Liver (tissue), 9 donors: ENCODE results near the gene EIF4E. TPM values are rescaled to one million over a fixed set of nuclear protein-coding genes. Genes with fewer than 3 reads are reported as not detected.
A peak's percentile ranks its signal among the peaks of the same experiment; 100 is the strongest.

ENCODE experiments used
- DNase-seq: peaks from one replicate; pipeline ENCODE4 v3.0.0-alpha.2; 2017; ENCODE audit warnings: low spot score
- H3K27ac ChIP-seq, 2 donors: one replicate each; pipeline ENCODE4 v1.7.0; 2013; ENCODE audit warnings: inconsistent platforms in 2 of 2, low read length in 2 of 2, control low read depth in 1 of 2, low read depth in 1 of 2, mild to moderate bottlenecking in 1 of 2
- H3K27me3 ChIP-seq, 4 donors: one replicate each; pipeline versions ENCODE4 v1.6.1 to v1.7.0; 2013; ENCODE audit warnings: low read length in 3 of 4, inconsistent platforms in 1 of 4, mild to moderate bottlenecking in 1 of 4, moderate library complexity in 1 of 4; ENCODE audit not compliant: control insufficient read depth in 4 of 4, insufficient read depth in 4 of 4
- H3K36me3 ChIP-seq, 4 donors: one replicate each; pipeline versions ENCODE4 v1.6.1 to v1.7.0; 2013; ENCODE audit warnings: low read length in 3 of 4, mild to moderate bottlenecking in 3 of 4, low read depth in 1 of 4, moderate library complexity in 1 of 4; ENCODE audit not compliant: control insufficient read depth in 4 of 4, insufficient read depth in 3 of 4
- H3K4me1 ChIP-seq, 4 donors: one replicate each; pipeline versions ENCODE4 v1.6.1 to v1.7.0; 2013; ENCODE audit warnings: low read length in 3 of 4, mild to moderate bottlenecking in 3 of 4, moderate library complexity in 1 of 4; ENCODE audit not compliant: control insufficient read depth in 4 of 4, insufficient read depth in 4 of 4
- H3K4me3 ChIP-seq, 3 donors: one replicate each; pipeline versions ENCODE4 v1.6.1 to v1.7.0; 2013; ENCODE audit warnings: low read length in 3 of 3, control low read depth in 1 of 3, low read depth in 1 of 3, mild to moderate bottlenecking in 1 of 3
- H3K9ac ChIP-seq, 2 donors: one replicate each; pipeline ENCODE4 v1.7.0; 2013; ENCODE audit warnings: low read length in 2 of 2, mild to moderate bottlenecking in 2 of 2, moderate library complexity in 2 of 2, control low read depth in 1 of 2, low read depth in 1 of 2
- H3K9me3 ChIP-seq, 4 donors: one replicate each; pipeline versions ENCODE4 v1.6.1 to v1.7.0; 2013; ENCODE audit warnings: low read length in 3 of 4; ENCODE audit not compliant: control insufficient read depth in 4 of 4
- ATF3 ChIP-seq: IDR thresholded peaks from 2 replicates; pipeline ENCODE4 v1.6.1; 2016; ENCODE audit warnings: antibody characterized with exemption
- CTCF ChIP-seq: fragments of 150-350 bp; IDR thresholded peaks from 2 replicates; pipeline ENCODE4 v1.5.1; 2017; ENCODE audit warnings: improper control_type of control experiment, low read depth, low read length; ENCODE audit not compliant: missing input control
- EGR1 ChIP-seq, 2 donors: IDR thresholded peaks; 2 replicates each; pipeline ENCODE4 v1.6.1; 2016 to 2018; ENCODE audit warnings: antibody characterized with exemption in 2 of 2, low read depth in 2 of 2
- FOXA1 ChIP-seq: IDR thresholded peaks from 2 replicates; pipeline ENCODE4 v1.6.1; 2016; ENCODE audit warnings: antibody characterized with exemption
- FOXA2 ChIP-seq: IDR thresholded peaks from 2 replicates; pipeline ENCODE4 v1.6.1; 2016; ENCODE audit warnings: antibody characterized with exemption
- GABPA ChIP-seq, 2 donors: IDR thresholded peaks in 1 of 2; conservative IDR thresholded peaks in 1 of 2; 2 replicates each; pipeline ENCODE4 v1.6.1; 2016; ENCODE audit warnings: antibody characterized with exemption in 2 of 2, mild to moderate bottlenecking in 1 of 2, moderate library complexity in 1 of 2
- HNF4A ChIP-seq, 2 donors: conservative IDR thresholded peaks; 2 replicates each; pipeline ENCODE4 v1.6.1; 2016; ENCODE audit warnings: antibody characterized with exemption in 2 of 2, mild to moderate bottlenecking in 2 of 2
- HNF4G ChIP-seq: IDR thresholded peaks from 2 replicates; pipeline ENCODE4 v1.6.1; 2016; ENCODE audit warnings: antibody characterized with exemption
- JUND ChIP-seq, 2 donors: IDR thresholded peaks; 2 replicates each; pipeline ENCODE4 v1.6.1; 2016; ENCODE audit warnings: antibody characterized with exemption in 2 of 2
- MAX ChIP-seq: IDR thresholded peaks from 2 replicates; pipeline ENCODE4 v1.6.1; 2016; ENCODE audit warnings: antibody characterized with exemption
- NR2F2 ChIP-seq: IDR thresholded peaks from 2 replicates; pipeline ENCODE4 v1.6.1; 2016; ENCODE audit warnings: antibody characterized with exemption
- RAD21 ChIP-seq, 2 donors: IDR thresholded peaks; 2 replicates each; pipeline ENCODE4 v1.6.1; 2016; ENCODE audit warnings: antibody characterized with exemption in 2 of 2, mild to moderate bottlenecking in 2 of 2
- REST ChIP-seq: IDR thresholded peaks from 2 replicates; pipeline ENCODE4 v1.6.1; 2016; ENCODE audit warnings: antibody characterized with exemption, mild to moderate bottlenecking
- RXRA ChIP-seq, 2 donors: IDR thresholded peaks; 2 replicates each; pipeline ENCODE4 v1.6.1; 2017 to 2018; ENCODE audit warnings: antibody characterized with exemption in 2 of 2, mild to moderate bottlenecking in 1 of 2
- TAF1 ChIP-seq: conservative IDR thresholded peaks from 2 replicates; pipeline ENCODE4 v1.6.1; 2016; ENCODE audit warnings: antibody characterized with exemption, mild to moderate bottlenecking
- YY1 ChIP-seq: IDR thresholded peaks from 2 replicates; pipeline ENCODE4 v1.6.1; 2016; ENCODE audit warnings: antibody characterized with exemption, mild to moderate bottlenecking
- ZBTB33 ChIP-seq: IDR thresholded peaks from 2 replicates; pipeline ENCODE4 v1.6.1; 2016; ENCODE audit warnings: antibody characterized with exemption
- WGBS: extraction: QIAGEN DNeasy Blood & Tissue Kit; methylation state at CpG from one replicate; pipeline ENCODE4 v1.1.7; 2013; 5-methylcytosine and 5-hydroxymethylcytosine counted together
- polyA plus RNA-seq, 2 donors: library from polyadenylated mRNA; stranded (reverse) in 1 of 2; unstranded in 1 of 2; fragments of 200-250 nt in 1 of 2; fragments of >200 nt in 1 of 2; fragmentation: Nextera tagmentation in 1 of 2; extraction: Ambion mirVana in 1 of 2; gene quantifications; one replicate each; pipeline versions ENCODE4 v1.2.1 to v1.2.3, GENCODE V29; 2013 to 2015
- total RNA-seq, 2 donors: library from RNA; depleted of rRNA; stranded (reverse); fragments of >200 nt; gene quantifications; one replicate each; pipeline ENCODE4 v1.2.3, GENCODE V29; 2014
- donor health status: healthy.
- donor health status: healthy.
- donor health status: healthy.
- donor health status: healthy.
- donor health status: healthy.

The EIF4E gene
- total and polyA plus RNA-seq, 4 donors: 32.0 to 64.6 (median 52.2) TPM

- no peaks in the 10 kb centered on the region for H3K27me3 ChIP-seq
- 36% methylated on average over 2 of the region's 2 CpGs for WGBS
- no peak overlapping the region for H3K9ac ChIP-seq
- H3K27ac ChIP-seq: no peak overlapping the region
- peaks cover 0 to 1% (median 0%) of the 10 kb centered on the region in 4 donors for H3K4me1 ChIP-seq
- DNase-seq: no peak
- H3K36me3 ChIP-seq: no peaks in the 10 kb centered on the region
- TF ChIP-seq RXRA (IDR thresholded peaks at IDR 0.05) (no peak), RAD21 (IDR thresholded peaks at IDR 0.05) (peak; percentile 74 to 83), CTCF (peak; percentile 57)
- no peaks in the 10 kb centered on the region for H3K9me3 ChIP-seq
- no peak overlapping the region for H3K4me3 ChIP-seq
Observed at GRCh38 chr4:98939892-98940298, 11.0 kb upstream of the EIF4E start.

GRCh38 chr4:98939438-98939837 is 10.5 kb upstream of the EIF4E start:
- no peak overlapping the region for H3K9ac ChIP-seq
- 72% methylated on average over 1 of the region's 1 CpG for WGBS
- no peak overlapping the region for H3K4me3 ChIP-seq
- peaks cover 0 to 1% (median 0%) of the 10 kb centered on the region in 4 donors for H3K4me1 ChIP-seq
- TF ChIP-seq ATF3: no peak
- no peak for TF ChIP-seq FOXA1
- no peak for TF ChIP-seq RAD21 (IDR thresholded peaks at IDR 0.05)
- no peak for TF ChIP-seq RXRA (IDR thresholded peaks at IDR 0.05)
- no peak for TF ChIP-seq GABPA (IDR thresholded peaks at IDR 0.05 in 1 of 2, conservative IDR thresholded peaks at IDR 0.05 in 1 of 2)
- no peak for TF ChIP-seq MAX
- H3K27ac ChIP-seq: no peak overlapping the region
- H3K36me3 ChIP-seq: no peaks in the 10 kb centered on the region
- DNase-seq: no peak
- no peaks in the 10 kb centered on the region for H3K9me3 ChIP-seq
- no peaks in the 10 kb centered on the region for H3K27me3 ChIP-seq

- H3K27me3 ChIP-seq: no peaks in the 10 kb centered on the region
- H3K36me3 ChIP-seq: no peaks in the 10 kb centered on the region
- no peak overlapping the region for H3K9ac ChIP-seq
- DNase-seq: no peak
- peaks cover 0 to 1% (median 0%) of the 10 kb centered on the region in 4 donors for H3K4me1 ChIP-seq
- no peak overlapping the region for H3K27ac ChIP-seq
- WGBS: 75% methylated on average over 2 of the region's 2 CpGs
- no peak overlapping the region for H3K4me3 ChIP-seq
- H3K9me3 ChIP-seq: no peaks in the 10 kb centered on the region
- TF ChIP-seq YY1 (no peak), NR2F2 (no peak), FOXA2 (no peak), REST (no peak), HNF4G (no peak), ZBTB33 (no peak), EGR1 (IDR thresholded peaks at IDR 0.05; ENCODE audit: low read depth in 2 of 2) (no peak), FOXA1 (no peak), TAF1 (no peak), HNF4A (conservative IDR thresholded peaks at IDR 0.05) (no peak), ATF3 (no peak), GABPA (IDR thresholded peaks at IDR 0.05 in 1 of 2, conservative IDR thresholded peaks at IDR 0.05 in 1 of 2) (no peak), JUND (IDR thresholded peaks at IDR 0.05) (no peak), MAX (no peak)
Observed at GRCh38 chr4:98937986-98938720, 9.2 kb upstream of the EIF4E start.
